IMR-90 (cell line): ENCODE measurements around the gene MDP1. TPM values are rescaled to one million over a fixed set of nuclear protein-coding genes. Genes with fewer than 3 reads are reported as not detected.

ENCODE experiments used
- ATAC-seq: fragments of 200-7000 bp; cut with Tn5 transposase; 2 replicates; pipeline ENCODE4 v1.9.1; 2020; ENCODE audit warnings: low read depth, mild to moderate bottlenecking, moderate library complexity
- BruUV-seq: library from RNA; stranded (reverse); fragments of 400-500 nt; replicated peaks from 2 replicates; lab custom pipeline; 2021; lab: Mats Ljungman, UMichigan
- CTCF ChIA-PET: fragments of 300-600 bp; formaldehyde crosslinking; extraction: SDS; loops from one replicate; lab custom pipeline; 2021; ENCODE audit warnings: antibody characterized with exemption; lab: Yijun Ruan, JAX
- POLR2A ChIA-PET: fragments of 300-600 bp; sonication (Branson Sonifier 250); formaldehyde crosslinking; loops from one replicate; lab custom pipeline; 2022; ENCODE audit warnings: antibody characterized with exemption; ENCODE audit not compliant: unreplicated experiment; lab: Charles Lee
- DNase-seq: peaks from one replicate; pipeline ENCODE4 v3.0.0; 2013
- H2AFZ ChIP-seq: replicated peaks from 2 replicates; pipeline ENCODE3; 2013; ENCODE audit warnings: low read length, mild to moderate bottlenecking; ENCODE audit not compliant: poor library complexity
- H2AK5ac ChIP-seq: 2 replicates; pipeline ENCODE4 v1.6.1; 2013; ENCODE audit warnings: low read depth, low read length, inconsistent platforms
- H2AK9ac ChIP-seq: replicated peaks from 2 replicates; pipeline ENCODE3; 2013; ENCODE audit warnings: mild to moderate bottlenecking, low read depth, low read length, moderate library complexity; ENCODE audit not compliant: poor library complexity
- H2BK120ac ChIP-seq: 2 replicates; pipeline ENCODE4 v1.6.1; 2013; ENCODE audit warnings: low read depth, low read length, inconsistent platforms
- H2BK15ac ChIP-seq: 3 replicates; pipeline ENCODE4 v1.6.1; 2013; ENCODE audit warnings: low read depth, low read length, inconsistent platforms
- H2BK20ac ChIP-seq: 2 replicates; pipeline ENCODE4 v1.6.1; 2013; ENCODE audit warnings: low read depth, mild to moderate bottlenecking, inconsistent platforms, low read length, moderate library complexity
- H2BK5ac ChIP-seq: 2 replicates; pipeline ENCODE4 v1.6.1; 2013; ENCODE audit warnings: mild to moderate bottlenecking, low read depth, low read length, inconsistent platforms; ENCODE audit not compliant: poor library complexity, severe bottlenecking
- H3K14ac ChIP-seq: replicated peaks from 2 replicates; pipeline ENCODE4 v1.6.1; 2013; ENCODE audit warnings: low read depth, low read length, inconsistent platforms
- H3K18ac ChIP-seq: 2 replicates; pipeline ENCODE4 v1.6.1; 2013; ENCODE audit warnings: low read depth, low read length, control low read depth
- H3K23ac ChIP-seq: 2 replicates; pipeline ENCODE4 v1.6.1; 2013; ENCODE audit warnings: low read depth, low read length, inconsistent platforms
- H3K27ac ChIP-seq: 2 replicates; pipeline ENCODE4 v1.5.1; 2013; ENCODE audit warnings: mild to moderate bottlenecking, control low read depth, low read length; ENCODE audit not compliant: insufficient read depth
- H3K27me3 ChIP-seq: 2 replicates; pipeline ENCODE4 v1.6.1; 2013; ENCODE audit warnings: low read length; ENCODE audit not compliant: control insufficient read depth, insufficient read depth
- H3K36me3 ChIP-seq: 2 replicates; pipeline ENCODE4 v1.6.1; 2013; ENCODE audit warnings: low read length, mixed read lengths; ENCODE audit not compliant: control insufficient read depth, insufficient read depth
- H3K4ac ChIP-seq: 2 replicates; pipeline ENCODE4 v1.6.1; 2013; ENCODE audit warnings: low read depth, low read length, inconsistent platforms
- H3K4me1 ChIP-seq: 2 replicates; pipeline ENCODE4 v1.6.1; 2013; ENCODE audit warnings: low read length, mixed read lengths; ENCODE audit not compliant: control insufficient read depth, insufficient read depth
- H3K4me2 ChIP-seq: 2 replicates; pipeline ENCODE4 v1.6.1; 2013; ENCODE audit warnings: low read depth, mild to moderate bottlenecking, control low read depth, low read length, moderate library complexity
- H3K4me3 ChIP-seq: 2 replicates; pipeline ENCODE4 v1.5.1; 2013; ENCODE audit warnings: low read depth, mild to moderate bottlenecking, control low read depth, low read length, moderate library complexity; ENCODE audit not compliant: insufficient read depth
- H3K56ac ChIP-seq: 2 replicates; pipeline ENCODE4 v1.6.1; 2013; ENCODE audit warnings: low read length, inconsistent platforms; ENCODE audit not compliant: insufficient read depth; ENCODE audit errors: extremely low read depth
- H3K79me1 ChIP-seq, 2 experiments: 2 replicates each; pipeline ENCODE4 v1.6.1; 2013; ENCODE audit warnings: low read length in 2 of 2, inconsistent platforms in 1 of 2, low read depth in 1 of 2
- H3K9ac ChIP-seq: 2 replicates; pipeline ENCODE4 v1.6.1; 2013; ENCODE audit warnings: low read depth, low read length, control low read depth
- H3K9me1 ChIP-seq: 2 replicates; pipeline ENCODE4 v1.6.1; 2013; ENCODE audit warnings: low read length, inconsistent platforms; ENCODE audit not compliant: insufficient read depth
- H3K9me3 ChIP-seq: 2 replicates; pipeline ENCODE4 v1.6.1; 2013; ENCODE audit warnings: low read length; ENCODE audit not compliant: control insufficient read depth, insufficient read depth
- H4K20me1 ChIP-seq: 2 replicates; pipeline ENCODE4 v1.6.1; 2013; ENCODE audit warnings: low read length, inconsistent platforms; ENCODE audit not compliant: insufficient read depth
- H4K5ac ChIP-seq: 2 replicates; pipeline ENCODE4 v1.6.1; 2013; ENCODE audit warnings: mild to moderate bottlenecking, low read depth, low read length, control low read depth
- H4K8ac ChIP-seq, 2 experiments: 2 replicates each; pipeline ENCODE4 v1.6.1; 2013; ENCODE audit warnings: low read depth in 2 of 2, low read length in 2 of 2, control low read depth in 1 of 2, inconsistent platforms in 1 of 2
- H4K91ac ChIP-seq: 2 replicates; pipeline ENCODE4 v1.6.1; 2013; ENCODE audit warnings: low read depth, low read length, inconsistent platforms; ENCODE audit not compliant: insufficient read depth
- BHLHE40 ChIP-seq: fragments of 150-350 bp; IDR thresholded peaks from 2 replicates; pipeline ENCODE4 v1.6.1; 2016; ENCODE audit warnings: mild to moderate bottlenecking, low read depth, low read length
- CEBPB ChIP-seq: IDR thresholded peaks from 2 replicates; pipeline ENCODE4 v1.6.1; 2012; ENCODE audit warnings: low read depth, low read length, improper control_type of control experiment
- CHD1 ChIP-seq: IDR thresholded peaks from 2 replicates; pipeline ENCODE4 v1.6.1; 2012; ENCODE audit warnings: low read depth, low read length, improper control_type of control experiment
- FOS ChIP-seq: fragments of 150-350 bp; IDR thresholded peaks from 2 replicates; pipeline ENCODE4 v1.6.1; 2016; ENCODE audit warnings: low read depth, low read length
- MAFK ChIP-seq: IDR thresholded peaks from 2 replicates; pipeline ENCODE4 v1.6.1; 2012; ENCODE audit warnings: low read depth, low read length, improper control_type of control experiment
- MAZ ChIP-seq: IDR thresholded peaks from 2 replicates; pipeline ENCODE4 v1.6.1; 2012; ENCODE audit warnings: low read depth, mild to moderate bottlenecking, low read length, improper control_type of control experiment, moderate library complexity, borderline replicate concordance
- MXI1 ChIP-seq: IDR thresholded peaks from 2 replicates; pipeline ENCODE4 v1.6.1; 2012; ENCODE audit warnings: low read depth, mild to moderate bottlenecking, low read length, moderate library complexity, borderline replicate concordance
- NFE2L2 ChIP-seq: fragments of 150-350 bp; IDR thresholded peaks from 2 replicates; pipeline ENCODE4 v1.6.1; 2016; ENCODE audit warnings: low read depth, mild to moderate bottlenecking, low read length
- POLR2A ChIP-seq: IDR thresholded peaks from 2 replicates; pipeline ENCODE4 v1.6.1; 2012; ENCODE audit warnings: mild to moderate bottlenecking, low read depth, low read length
- RAD21 ChIP-seq: IDR thresholded peaks from 2 replicates; pipeline ENCODE4 v1.6.1; 2012; ENCODE audit warnings: low read length, improper control_type of control experiment
- RCOR1 ChIP-seq: IDR thresholded peaks from 2 replicates; pipeline ENCODE4 v1.6.1; 2012; ENCODE audit warnings: mild to moderate bottlenecking, low read length, improper control_type of control experiment; ENCODE audit not compliant: insufficient replicate concordance
- RFX5 ChIP-seq: IDR thresholded peaks from 2 replicates; pipeline ENCODE4 v1.8.0; 2012; ENCODE audit warnings: low read depth, mild to moderate bottlenecking, low read length, moderate library complexity
- SMC3 ChIP-seq: fragments of 150-350 bp; IDR thresholded peaks from 2 replicates; pipeline ENCODE4 v1.6.1; 2016; ENCODE audit warnings: low read depth, mild to moderate bottlenecking, antibody characterized with exemption, low read length, moderate library complexity
- WGBS, 2 experiments: methylation state at CpG; one replicate each; pipeline versions ENCODE4 v1.1.5 to v1.1.7; 2013; ENCODE audit warnings: missing lambda C conversion rate in 2 of 2; ENCODE audit not compliant: insufficient read length in 1 of 2; ENCODE audit errors: extremely low coverage in 2 of 2; 5-methylcytosine and 5-hydroxymethylcytosine counted together
- dilution Hi-C: fragments of 300-500 bp; cut with HindIII; formaldehyde crosslinking; loops from one replicate; pipeline ENCODE4 v1.14.3; 2018; ENCODE audit warnings: low sequenced_read_pairs; ENCODE audit not compliant: unreplicated experiment
- in situ Hi-C: fragments of 300-500 bp; cut with MboI; formaldehyde crosslinking; loops from 3 replicates; pipeline ENCODE4 v1.14.3; 2019; ENCODE audit warnings: low sequenced_read_pairs, inconsistent platforms, mixed read lengths
- intact Hi-C: fragments of 100-400 bp; cut with micrococcal nuclease; formaldehyde crosslinking; loops from 2 replicates; pipeline ENCODE4 v1.10.0; 2022
- polyA plus RNA-seq, 3 experiments: library from polyadenylated mRNA; depleted of rRNA; stranded (reverse); fragments of >200 nt; gene quantifications; 2 replicates each; pipeline ENCODE4 v1.2.3, GENCODE V29; 2012; ENCODE audit warnings: low replicate concordance in 1 of 3
- total RNA-seq: library from RNA; depleted of rRNA; stranded (reverse); fragments of >200 nt; gene quantifications from 2 replicates; pipeline ENCODE4 v1.2.3, GENCODE V29; 2012
- TF ChIP-seq, protein P1 (sequence below): conservative IDR thresholded peaks from 2 replicates; pipeline ENCODE4 v1.5.1; 2012; ENCODE audit warnings: mild to moderate bottlenecking, low read depth, low read length, improper control_type of control experiment
- TF ChIP-seq, protein P2 (sequence below): fragments of 150-350 bp; IDR thresholded peaks from 2 replicates; pipeline ENCODE4 v1.6.1; 2016; ENCODE audit warnings: low read depth, mild to moderate bottlenecking, low read length, moderate library complexity, borderline replicate concordance
- TF ChIP-seq, protein P3 (sequence below): fragments of 150-350 bp; IDR thresholded peaks from 2 replicates; pipeline ENCODE4 v1.6.1; 2017; ENCODE audit warnings: mild to moderate bottlenecking, antibody characterized with exemption, low read length, low read depth

MDP1 gene
- total and polyA plus RNA-seq, 2 of the 4 experiments (the other 2 are of a cell fraction) = 15.1 to 17.8 TPM

DNA sequence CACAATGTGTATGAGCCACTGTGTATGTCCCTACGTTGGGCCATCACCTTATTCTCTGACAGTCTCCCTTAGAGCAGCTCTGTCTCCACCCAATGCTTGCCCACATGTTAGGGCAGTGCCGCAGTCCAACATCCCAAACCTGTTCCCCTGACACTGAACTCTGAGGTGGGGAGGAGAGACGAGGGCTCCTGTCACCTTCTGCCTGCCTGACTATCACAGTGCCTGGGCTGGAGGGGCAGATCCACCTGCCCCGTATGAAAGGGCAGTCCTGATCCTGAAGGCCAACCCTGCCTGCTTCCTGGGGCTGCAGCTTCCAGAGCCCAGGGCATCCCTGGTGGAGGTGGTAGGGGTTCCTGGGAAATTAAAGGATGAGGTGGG lies 44.9 kb upstream of the MDP1 start:
- peaks cover 0 to 2% of the 10 kb centered on the region in 2 experiments; a peak in 1 of 4 replicates for H3K79me1 ChIP-seq
- H3K9me3 ChIP-seq = no peaks in the 10 kb centered on the region
- POLR2A ChIA-PET = no interaction called here
- DNase-seq = no peak
- no peak overlapping the region for H4K5ac ChIP-seq
- H3K4me3 ChIP-seq = no peak overlapping the region
- H2AK9ac ChIP-seq = peak overlapping the region; percentile 42
- H3K4ac ChIP-seq = no peak overlapping the region
- H2BK120ac ChIP-seq = no peak overlapping the region
- TF ChIP-seq RFX5 = no peak
- TF ChIP-seq, protein P1, sequence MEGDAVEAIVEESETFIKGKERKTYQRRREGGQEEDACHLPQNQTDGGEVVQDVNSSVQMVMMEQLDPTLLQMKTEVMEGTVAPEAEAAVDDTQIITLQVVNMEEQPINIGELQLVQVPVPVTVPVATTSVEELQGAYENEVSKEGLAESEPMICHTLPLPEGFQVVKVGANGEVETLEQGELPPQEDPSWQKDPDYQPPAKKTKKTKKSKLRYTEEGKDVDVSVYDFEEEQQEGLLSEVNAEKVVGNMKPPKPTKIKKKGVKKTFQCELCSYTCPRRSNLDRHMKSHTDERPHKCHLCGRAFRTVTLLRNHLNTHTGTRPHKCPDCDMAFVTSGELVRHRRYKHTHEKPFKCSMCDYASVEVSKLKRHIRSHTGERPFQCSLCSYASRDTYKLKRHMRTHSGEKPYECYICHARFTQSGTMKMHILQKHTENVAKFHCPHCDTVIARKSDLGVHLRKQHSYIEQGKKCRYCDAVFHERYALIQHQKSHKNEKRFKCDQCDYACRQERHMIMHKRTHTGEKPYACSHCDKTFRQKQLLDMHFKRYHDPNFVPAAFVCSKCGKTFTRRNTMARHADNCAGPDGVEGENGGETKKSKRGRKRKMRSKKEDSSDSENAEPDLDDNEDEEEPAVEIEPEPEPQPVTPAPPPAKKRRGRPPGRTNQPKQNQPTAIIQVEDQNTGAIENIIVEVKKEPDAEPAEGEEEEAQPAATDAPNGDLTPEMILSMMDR = no peak
- TF ChIP-seq POLR2A = no peak
- TF ChIP-seq RCOR1 = no peak
- no peak for TF ChIP-seq FOS
- TF ChIP-seq MXI1 = no peak
- no peak for TF ChIP-seq RAD21
- TF ChIP-seq SMC3 = no peak
- no peak for TF ChIP-seq MAFK
- no peak for TF ChIP-seq MAZ
- TF ChIP-seq, protein P2, sequence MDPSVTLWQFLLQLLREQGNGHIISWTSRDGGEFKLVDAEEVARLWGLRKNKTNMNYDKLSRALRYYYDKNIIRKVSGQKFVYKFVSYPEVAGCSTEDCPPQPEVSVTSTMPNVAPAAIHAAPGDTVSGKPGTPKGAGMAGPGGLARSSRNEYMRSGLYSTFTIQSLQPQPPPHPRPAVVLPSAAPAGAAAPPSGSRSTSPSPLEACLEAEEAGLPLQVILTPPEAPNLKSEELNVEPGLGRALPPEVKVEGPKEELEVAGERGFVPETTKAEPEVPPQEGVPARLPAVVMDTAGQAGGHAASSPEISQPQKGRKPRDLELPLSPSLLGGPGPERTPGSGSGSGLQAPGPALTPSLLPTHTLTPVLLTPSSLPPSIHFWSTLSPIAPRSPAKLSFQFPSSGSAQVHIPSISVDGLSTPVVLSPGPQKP = no peak
- TF ChIP-seq, protein P3, sequence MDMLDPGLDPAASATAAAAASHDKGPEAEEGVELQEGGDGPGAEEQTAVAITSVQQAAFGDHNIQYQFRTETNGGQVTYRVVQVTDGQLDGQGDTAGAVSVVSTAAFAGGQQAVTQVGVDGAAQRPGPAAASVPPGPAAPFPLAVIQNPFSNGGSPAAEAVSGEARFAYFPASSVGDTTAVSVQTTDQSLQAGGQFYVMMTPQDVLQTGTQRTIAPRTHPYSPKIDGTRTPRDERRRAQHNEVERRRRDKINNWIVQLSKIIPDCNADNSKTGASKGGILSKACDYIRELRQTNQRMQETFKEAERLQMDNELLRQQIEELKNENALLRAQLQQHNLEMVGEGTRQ = no peak
- TF ChIP-seq BHLHE40 = no peak
- no peak for TF ChIP-seq NFE2L2
- TF ChIP-seq CHD1 = no peak
- no peak for TF ChIP-seq CEBPB
- no peak overlapping the region for H2BK15ac ChIP-seq
- H3K27me3 ChIP-seq = no peaks in the 10 kb centered on the region
- H3K9ac ChIP-seq = no peak overlapping the region
- no peak overlapping the region for H2BK20ac ChIP-seq
- H3K23ac ChIP-seq = no peak overlapping the region; the same call in 1 of the 2 replicates
- H4K20me1 ChIP-seq = no peaks in the 10 kb centered on the region
- no peak overlapping the region for H4K8ac ChIP-seq
- H3K18ac ChIP-seq = no peak overlapping the region
- no peak overlapping the region for H2BK5ac ChIP-seq
- 83% methylated on average over 1 of the region's 4 CpGs; no CpG with 5 or more reads in 1 of the 2 experiments for WGBS, 2 experiments
- no peak overlapping the region for H3K27ac ChIP-seq
- intact Hi-C loops = no loop called here
- no peak overlapping the region for H3K4me2 ChIP-seq
- in situ Hi-C loops = no loop called here
- no peak overlapping the region for H2AFZ ChIP-seq
- peaks cover 16% of the 10 kb centered on the region; the same call in 1 of the 2 replicates for H3K9me1 ChIP-seq
- dilution Hi-C loops = no loop called here
- no peak for ATAC-seq
- BruUV-seq = no TSS peak
- H3K4me1 ChIP-seq = peaks cover 8% of the 10 kb centered on the region
- H3K36me3 ChIP-seq = peaks cover 4% of the 10 kb centered on the region; the same call in 1 of the 2 replicates
- CTCF ChIA-PET = no interaction called here
- no peak overlapping the region for H4K91ac ChIP-seq
- no peak overlapping the region for H3K56ac ChIP-seq
- H3K14ac ChIP-seq = no peak overlapping the region
- no peak overlapping the region for H2AK5ac ChIP-seq
